Omental fat pad (tissue), 4 donors: ENCODE data around the gene SPINK2. TPM values are rescaled to one million over a fixed set of nuclear protein-coding genes. Genes with fewer than 3 reads are reported as not detected.

Source experiments
- ATAC-seq: fragments of 150-250 bp; one replicate; pipeline ENCODE4 v1.9.1; 2016; ENCODE audit warnings: mild to moderate bottlenecking, moderate library complexity; ENCODE audit not compliant: low FRiP score
- DNase-seq: peaks from one replicate; pipeline ENCODE4 v3.0.0-alpha.2; 2019; ENCODE audit warnings: low spot score
- total RNA-seq, 4 donors: library from RNA; depleted of rRNA; stranded (reverse); fragments of >200 nt; gene quantifications; one replicate each; pipeline ENCODE4 v1.1.0, GENCODE V29; 2016
- TF ChIP-seq, protein P1 (sequence below), 3 donors: fragments of 450-650 bp; IDR thresholded peaks; one replicate each; pipeline ENCODE4 v1.5.1; 2016 to 2017; ENCODE audit warnings: antibody characterized with exemption in 3 of 3, mild to moderate bottlenecking in 3 of 3, moderate library complexity in 2 of 3

SPINK2 gene
- total RNA-seq, 4 donors from 2014 or later = 5.7 TPM; not detected in 3

- ATAC-seq = no peak
- DNase-seq = no peak
Measured at GRCh38 chr4:56828784-56829535, 7.5 kb upstream of the SPINK2 start.

GRCh38 chr4:56823933-56824600, 2.6 kb upstream of the SPINK2 start:
- TF ChIP-seq, protein P1, sequence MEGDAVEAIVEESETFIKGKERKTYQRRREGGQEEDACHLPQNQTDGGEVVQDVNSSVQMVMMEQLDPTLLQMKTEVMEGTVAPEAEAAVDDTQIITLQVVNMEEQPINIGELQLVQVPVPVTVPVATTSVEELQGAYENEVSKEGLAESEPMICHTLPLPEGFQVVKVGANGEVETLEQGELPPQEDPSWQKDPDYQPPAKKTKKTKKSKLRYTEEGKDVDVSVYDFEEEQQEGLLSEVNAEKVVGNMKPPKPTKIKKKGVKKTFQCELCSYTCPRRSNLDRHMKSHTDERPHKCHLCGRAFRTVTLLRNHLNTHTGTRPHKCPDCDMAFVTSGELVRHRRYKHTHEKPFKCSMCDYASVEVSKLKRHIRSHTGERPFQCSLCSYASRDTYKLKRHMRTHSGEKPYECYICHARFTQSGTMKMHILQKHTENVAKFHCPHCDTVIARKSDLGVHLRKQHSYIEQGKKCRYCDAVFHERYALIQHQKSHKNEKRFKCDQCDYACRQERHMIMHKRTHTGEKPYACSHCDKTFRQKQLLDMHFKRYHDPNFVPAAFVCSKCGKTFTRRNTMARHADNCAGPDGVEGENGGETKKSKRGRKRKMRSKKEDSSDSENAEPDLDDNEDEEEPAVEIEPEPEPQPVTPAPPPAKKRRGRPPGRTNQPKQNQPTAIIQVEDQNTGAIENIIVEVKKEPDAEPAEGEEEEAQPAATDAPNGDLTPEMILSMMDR (IDR thresholded peaks at IDR 0.05) = no peak
- no peak for ATAC-seq
- no peak for DNase-seq

More at GRCh38 chr4:56828784-56829535, 7.5 kb upstream of the SPINK2 start:
- TF ChIP-seq, protein P1 (IDR thresholded peaks at IDR 0.05) = no peak

- ATAC-seq = no peak
- DNase-seq = no peak
- TF ChIP-seq, protein P1 (IDR thresholded peaks at IDR 0.05) = no peak
Measured at GRCh38 chr4:56818797-56819196, 2.7 kb downstream of the SPINK2 start.

DNA sequence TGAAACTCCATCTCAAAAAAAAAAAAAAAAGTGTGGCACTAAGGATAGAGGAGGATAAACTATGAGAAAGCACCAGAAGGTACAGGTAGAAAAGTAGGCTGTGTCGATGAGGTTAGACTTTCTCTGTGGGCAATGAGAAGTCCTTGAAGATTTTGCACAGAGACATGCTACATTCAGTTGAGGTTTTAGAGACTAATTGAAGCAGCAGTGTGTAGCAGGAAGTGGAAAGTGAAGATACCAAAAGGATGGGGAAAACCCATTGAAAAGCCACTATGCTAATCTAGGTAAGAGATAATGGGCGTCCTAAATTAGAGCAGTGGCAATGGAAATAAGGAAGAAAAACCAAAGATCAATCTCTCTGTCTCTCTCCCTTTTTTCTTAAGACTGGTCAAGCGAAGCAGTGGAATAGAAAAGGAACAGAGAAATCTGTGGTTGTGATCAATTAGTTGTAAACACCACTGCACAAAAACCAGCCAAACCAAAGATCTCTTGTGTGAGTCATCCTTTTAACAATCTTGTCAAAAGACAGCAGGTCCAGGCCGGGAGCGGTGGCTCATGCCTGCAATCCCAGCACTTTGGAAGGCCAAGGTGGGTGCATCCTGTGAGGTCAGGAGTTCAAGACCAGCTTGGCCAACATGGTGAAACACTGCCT, 3.5 kb downstream of the SPINK2 start:
- DNase-seq (no peak), ATAC-seq (no peak)
- TF ChIP-seq, protein P1 (IDR thresholded peaks at IDR 0.05) = no peak

DNA sequence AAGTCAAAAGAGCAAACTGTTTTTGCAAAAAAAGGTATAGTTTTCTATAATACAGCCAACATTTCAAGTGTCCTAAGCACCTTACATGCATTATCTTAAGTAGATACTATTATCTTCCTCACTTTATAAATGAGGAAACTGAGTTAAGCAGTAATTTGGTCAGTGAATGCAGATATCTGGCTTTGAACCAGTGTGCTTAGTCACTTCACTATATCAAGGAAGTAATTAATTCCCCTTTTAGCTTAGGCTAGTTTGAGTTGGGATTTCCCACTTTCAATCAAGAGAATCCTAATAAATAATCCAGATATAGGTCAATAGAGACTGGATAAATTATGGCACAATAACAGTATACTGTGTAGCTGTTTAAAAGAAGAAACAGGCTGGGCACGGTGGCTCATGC, 14.8 kb downstream of the SPINK2 start:
- DNase-seq (no peak), ATAC-seq (no peak)
- TF ChIP-seq, protein P1 (IDR thresholded peaks at IDR 0.05) = no peak

GRCh38 chr4:56804551-56804950, 16.9 kb downstream of the SPINK2 start:
- TF ChIP-seq, protein P1 (IDR thresholded peaks at IDR 0.05) = no peak
- DNase-seq (no peak), ATAC-seq (no peak)
